ENCODE data around the gene GRIK4. TPM values are rescaled to one million over a fixed set of nuclear protein-coding genes. Genes with fewer than 3 reads are reported as not detected.
"Not testable (repeated sequence)": the region's sequence is repeated elsewhere in the genome, so short reads cannot be mapped to it uniquely, and the experiment has no call there.

Gene GRIK4
- total RNA-seq, 2 experiments from 2014 or later = not detected

DNA sequence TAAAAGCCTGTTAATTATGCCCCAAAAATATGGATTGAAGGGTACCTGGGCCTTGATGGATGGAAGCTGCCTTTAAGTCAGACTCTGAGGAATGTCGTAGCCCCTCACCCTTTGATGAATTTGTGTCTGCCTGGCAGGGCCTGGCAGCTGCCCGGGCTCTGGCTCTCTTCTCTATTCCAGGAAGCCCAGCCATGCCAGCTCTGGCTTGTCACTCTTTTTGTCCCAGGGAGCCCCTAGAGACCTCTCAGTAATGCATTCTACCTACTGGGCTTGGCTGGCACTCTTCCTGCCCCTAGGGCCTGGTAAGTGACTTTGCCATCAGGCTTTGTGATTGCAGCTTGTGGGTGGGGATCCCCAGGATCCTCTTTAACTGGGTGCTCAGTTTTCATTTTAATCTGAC lies 103.8 kb downstream of the GRIK4 start:
- H3K27ac Mint-ChIP-seq = no peak overlapping the region

GRCh38 chr11:120618399-120618798 lies 106.9 kb downstream of the GRIK4 start:
- Mint-ChIP-seq H3K4me1 (ENCODE audit: low read depth) (no peaks in the 10 kb centered on the region), H3K9me3 (peaks cover 14% of the 10 kb centered on the region), H3K27ac (no peak overlapping the region), H3K36me3 (ENCODE audit: low read depth) (no peaks in the 10 kb centered on the region), H3K4me3 (no peak overlapping the region), H3K27me3 (no peaks in the 10 kb centered on the region)
- POLR2A ChIA-PET = no interaction called here
- ATAC-seq (no peak), DNase-seq (no peak)
- intact Hi-C loops (cut with micrococcal nuclease) = no loop called here
- CTCF ChIA-PET = interaction anchor here (1.1 kb wide), 1 partner anchor 118 kb away, joined by 3 read pairs; no protein-coding TSS in a partner anchor
- no peak for TF ChIP-seq CTCF (IDR thresholded peaks at IDR 0.05)

More for the DNA sequence above, 103.8 kb downstream of the GRIK4 start:
- Mint-ChIP-seq H3K4me1 (ENCODE audit: low read depth) (peaks cover 8% of the 10 kb centered on the region), H3K36me3 (ENCODE audit: low read depth) (no peaks in the 10 kb centered on the region), H3K27me3 (peaks cover 14% of the 10 kb centered on the region), H3K9me3 (peaks cover 14% of the 10 kb centered on the region), H3K4me3 (no peak overlapping the region)
- intact Hi-C loops (cut with micrococcal nuclease) = no loop called here
- CTCF ChIA-PET = no interaction called here
- DNase-seq (no peak), ATAC-seq (no peak)
- POLR2A ChIA-PET = no interaction called here
- TF ChIP-seq CTCF (IDR thresholded peaks at IDR 0.05) = no peak

GRCh38 chr11:120622189-120622875 lies 110.8 kb downstream of the GRIK4 start:
- Mint-ChIP-seq H3K4me1 (ENCODE audit: low read depth) (no peaks in the 10 kb centered on the region), H3K27ac (no peak overlapping the region), H3K9me3 (peaks cover 14% of the 10 kb centered on the region), H3K27me3 (no peaks in the 10 kb centered on the region), H3K4me3 (no peak overlapping the region), H3K36me3 (ENCODE audit: low read depth) (no peaks in the 10 kb centered on the region)
- ChIA-PET POLR2A (no interaction called here), CTCF (no interaction called here)
- ATAC-seq (no peak), DNase-seq (peak; percentile 7)
- no peak for TF ChIP-seq CTCF (IDR thresholded peaks at IDR 0.05)
- intact Hi-C loops (cut with micrococcal nuclease) = no loop called here

- H3K36me3 Mint-ChIP-seq (ENCODE audit: low read depth); H3K9me3 Mint-ChIP-seq; H3K4me1 Mint-ChIP-seq (ENCODE audit: low read depth); ATAC-seq; DNase-seq; POLR2A ChIA-PET; CTCF ChIA-PET; H3K4me3 Mint-ChIP-seq; H3K27me3 Mint-ChIP-seq; H3K27ac Mint-ChIP-seq: not testable (repeated sequence)
- intact Hi-C loops (cut with micrococcal nuclease) = loop anchor here (2.0 kb wide), 1 partner anchor 70 kb away; no protein-coding TSS in a partner anchor
These were observed 113.4 kb downstream of the GRIK4 start for GRCh38 chr11:120624992-120625391.

- no peaks in the 10 kb centered on the region for H3K27me3 Mint-ChIP-seq
These were observed 114.0 kb downstream of the GRIK4 start for GRCh38 chr11:120625565-120625964.

More at GRCh38 chr11:120625565-120625964, 114.0 kb downstream of the GRIK4 start:
- CTCF ChIA-PET = no interaction called here
- no peaks in the 10 kb centered on the region for H3K4me1 Mint-ChIP-seq (ENCODE audit: low read depth)
- no peak for ATAC-seq
- no peak overlapping the region for H3K4me3 Mint-ChIP-seq
- TF ChIP-seq CTCF (IDR thresholded peaks at IDR 0.05) = no peak
- DNase-seq = peak; percentile 3
- POLR2A ChIA-PET = no interaction called here
- no peaks in the 10 kb centered on the region for H3K36me3 Mint-ChIP-seq (ENCODE audit: low read depth)
- intact Hi-C loops (cut with micrococcal nuclease) = loop anchor here (2.0 kb wide), 1 partner anchor 71 kb away; no protein-coding TSS in a partner anchor
- H3K9me3 Mint-ChIP-seq = no peaks in the 10 kb centered on the region
- H3K27ac Mint-ChIP-seq = no peak overlapping the region
